Left ventricle myocardium inferior (tissue), 1 donor: Measurements from ENCODE around the gene FGF11. TPM values are rescaled to one million over a fixed set of nuclear protein-coding genes. Genes with fewer than 3 reads are reported as not detected.

Source experiments
- DNase-seq: peaks from one replicate; pipeline ENCODE4 v3.0.0-alpha.2; 2020
- H3K27ac ChIP-seq: fragments of 200-600 bp; replicated peaks from 2 replicates; pipeline ENCODE4 v1.8.0; 2021
- H3K27me3 ChIP-seq: fragments of 200-600 bp; 2 replicates; pipeline ENCODE4 v1.8.0; 2021; ENCODE audit warnings: low read depth
- H3K36me3 ChIP-seq: fragments of 200-600 bp; 2 replicates; pipeline ENCODE4 v1.8.0; 2021
- H3K4me1 ChIP-seq: fragments of 200-600 bp; 2 replicates; pipeline ENCODE4 v1.8.0; 2021
- H3K4me3 ChIP-seq: fragments of 200-600 bp; 2 replicates; pipeline ENCODE4 v1.8.0; 2021; ENCODE audit warnings: mild to moderate bottlenecking, moderate library complexity
- H3K9me3 ChIP-seq: fragments of 200-600 bp; replicated peaks from 2 replicates; pipeline ENCODE4 v1.8.0; 2021
- CTCF ChIP-seq: fragments of 200-600 bp; IDR thresholded peaks from 2 replicates; pipeline ENCODE4 v1.8.0; 2021; ENCODE audit warnings: antibody characterized with exemption, mild to moderate bottlenecking, borderline replicate concordance
- intact Hi-C: fragments of 100-400 bp; cut with micrococcal nuclease; formaldehyde crosslinking; loops from one replicate; pipeline ENCODE4 v1.11.0; 2022
- long read RNA-seq: library from polyadenylated mRNA; unstranded; transcript quantifications from one replicate; pipeline ENCODE4 v2.0.0, GENCODE V29; 2021
- total RNA-seq: library from RNA; stranded (reverse); fragmentation: NEBNext Ultra II Directional; extraction: Animal tissue kit (Norgen Biotek cat#: 25700); gene quantifications from one replicate; pipeline ENCODE4 v1.2.1, GENCODE V29; 2021
- donor health status: DM: no; HTN: yes; CAD: no; lungs with severe emphysema.

The FGF11 gene
- total RNA-seq, result 6.5 TPM
- long read RNA-seq, partial matches to known transcripts, result 5 of 12 reads
- long read RNA-seq, other reads (novel, unspliced or antisense), result 0 of 12 reads

- no peak for DNase-seq
- intact Hi-C loops, result no loop called here
- Histone ChIP-seq H3K27ac (peak within 1 kb of the TSS; percentile 82), H3K4me1 (peaks cover 67% of the 10 kb centered on the region), H3K27me3 (peaks cover 28% of the 10 kb centered on the region), H3K4me3 (peak within 1 kb of the TSS; percentile 69), H3K36me3 (no peaks in the 10 kb centered on the region), H3K9me3 (no peaks in the 10 kb centered on the region)
- TF ChIP-seq CTCF, result no peak
These were observed at the start of gene FGF11 for GRCh38 chr17:7439462-7440112. Gene FGF11 (plus strand): TSS chr17:7439512. CDS start chr17:7439621, 109 bp downstream.

- no peak for DNase-seq
- Histone ChIP-seq H3K4me3 (no peak overlapping the region), H3K27ac (no peak overlapping the region), H3K4me1 (peaks cover 41% of the 10 kb centered on the region), H3K27me3 (no peaks in the 10 kb centered on the region), H3K36me3 (peaks cover 42% of the 10 kb centered on the region), H3K9me3 (no peaks in the 10 kb centered on the region)
- no peak for TF ChIP-seq CTCF
- intact Hi-C loops, result no loop called here
These were observed 49.1 kb upstream of the FGF11 start for GRCh38 chr17:7389924-7390910.

- no peak for TF ChIP-seq CTCF
- intact Hi-C loops, result no loop called here
- DNase-seq, result no peak
- Histone ChIP-seq H3K4me1 (peaks cover 43% of the 10 kb centered on the region), H3K27me3 (no peaks in the 10 kb centered on the region), H3K4me3 (no peak overlapping the region), H3K9me3 (no peaks in the 10 kb centered on the region), H3K27ac (peak overlapping the region; percentile 44), H3K36me3 (peaks cover 42% of the 10 kb centered on the region)
These were observed 48.0 kb upstream of the FGF11 start for GRCh38 chr17:7391307-7391706.

- intact Hi-C loops, result no loop called here
- H3K4me3 ChIP-seq, result peak overlapping the region; percentile 80
- DNase-seq, result no peak
These were observed 46.4 kb upstream of the FGF11 start for GRCh38 chr17:7392696-7393612.

More at GRCh38 chr17:7392696-7393612, 46.4 kb upstream of the FGF11 start:
- H3K9me3 ChIP-seq, result no peaks in the 10 kb centered on the region
- H3K36me3 ChIP-seq, result peaks cover 42% of the 10 kb centered on the region
- no peaks in the 10 kb centered on the region for H3K27me3 ChIP-seq
- peak overlapping the region; percentile 96 for H3K27ac ChIP-seq
- no peak for TF ChIP-seq CTCF
- H3K4me1 ChIP-seq, result peaks cover 43% of the 10 kb centered on the region
